ENCODE results near the gene UBE3B. TPM values are rescaled to one million over a fixed set of nuclear protein-coding genes. Genes with fewer than 3 reads are reported as not detected.
"Not testable (repeated sequence)": the region's sequence is repeated elsewhere in the genome, so short reads cannot be mapped to it uniquely, and the experiment has no call there.

UBE3B gene
- total RNA-seq (2021) (45.4 and 48.0 TPM in 2 replicates), Bru-seq, nascent RNA (percentile 67 among the genes with signal in this experiment), BruChase-seq, experiment 1, labeled RNA remaining after a 2-hour chase (percentile 75 among the genes with signal in this experiment), BruChase-seq, experiment 2, labeled RNA remaining after a 6-hour chase (percentile 77 among the genes with signal in this experiment)
- long read RNA-seq, full-length matches to known transcripts = 16 of 36 reads
- long read RNA-seq, partial matches to known transcripts = 14 of 36 reads
- long read RNA-seq, other reads (novel, unspliced or antisense) = 6 of 36 reads

GRCh38 chr12:109477185-109477962, at the start of gene UBE3B, which contains the start of gene KCTD10:
UBE3B (plus strand) TSS chr12:109477634; CDS start chr12:109483552, 5,918 bp downstream.
KCTD10 (minus strand) TSS chr12:109477300; CDS start chr12:109477262, 38 bp downstream.
- peaks cover 69% of the 10 kb centered on the region for H3K79me2 ChIP-seq (ENCODE audit: low read depth)
- H3K27ac ChIP-seq = peak within 1 kb of the TSS; percentile 63
- H3K4me1 ChIP-seq (replicated peaks; ENCODE audit: insufficient read depth) = peaks cover 17% of the 10 kb centered on the region
- no peaks in the 10 kb centered on the region for H3K9me3 ChIP-seq (ENCODE audit: insufficient read depth, low read depth)
- ChIA-PET CTCF (interaction anchor here (0.7 to 1.1 kb wide), 2 partner anchors 45 to 92 kb away, joined by 3 to 10 read pairs; no protein-coding TSS in a partner anchor), POLR2A (ENCODE audit: unreplicated experiment) (interaction anchor here (0.6 to 1.0 kb wide), 3 partner anchors 15 to 341 kb away, joined by 3 to 6 read pairs (median 5); no protein-coding TSS in a partner anchor)
- no TSS peak for BruUV-seq (replicated peaks)
- peak within 1 kb of the TSS; percentile 94 for H3K4me2 ChIP-seq
- no peaks in the 10 kb centered on the region for H3K27me3 ChIP-seq (ENCODE audit: insufficient read depth, low read depth)
- peak within 1 kb of the TSS; percentile 90 for H3K4me3 ChIP-seq
- H2AFZ ChIP-seq = peak within 1 kb of the TSS; percentile 82
- H3K9me2 ChIP-seq (ENCODE audit: insufficient read depth) = no peaks in the 10 kb centered on the region
- DNase-seq = peak; percentile 74 to 85
- H4K20me1 ChIP-seq (ENCODE audit: insufficient read depth) = peaks cover under 1% of the 10 kb centered on the region
- TF ChIP-seq CTCF (conservative IDR thresholded peaks at IDR 0.05) (no peak), EZH2 (IDR thresholded peaks at IDR 0.05; ENCODE audit: low read depth) (no peak)
- H3F3A ChIP-seq (ENCODE audit: insufficient read depth, low read depth) = no peaks in the 10 kb centered on the region
- intact Hi-C loops (cut with micrococcal nuclease; ENCODE audit: unreplicated experiment) = loop anchor here (1.0 to 2.0 kb wide), 2 partner anchors 15 to 45 kb away; no protein-coding TSS in a partner anchor
- no peaks in the 10 kb centered on the region for H3K36me3 ChIP-seq (ENCODE audit: low read depth)

- no peaks in the 10 kb centered on the region for H3K9me2 ChIP-seq (ENCODE audit: insufficient read depth)
- intact Hi-C loops (cut with micrococcal nuclease; ENCODE audit: unreplicated experiment) = loop anchor here (1.0 kb wide), 1 partner anchor 347 kb away; no protein-coding TSS in a partner anchor
- DNase-seq = peak; percentile 50 to 67
- no peak for TF ChIP-seq EZH2 (IDR thresholded peaks at IDR 0.05; ENCODE audit: low read depth)
- peak; percentile 94 for TF ChIP-seq CTCF (conservative IDR thresholded peaks at IDR 0.05)
- H2AFZ ChIP-seq = no peak overlapping the region
- ChIA-PET CTCF (interaction anchor here (0.5 to 1.1 kb wide), 8 partner anchors 35 to 417 kb away, joined by 3 to 12 read pairs (median 4); no protein-coding TSS in a partner anchor), POLR2A (ENCODE audit: unreplicated experiment) (interaction anchor here (0.6 kb wide), 2 partner anchors 46 to 66 kb away, joined by 3 to 7 read pairs; no protein-coding TSS in a partner anchor)
- H3F3A ChIP-seq (ENCODE audit: insufficient read depth, low read depth) = no peaks in the 10 kb centered on the region
- no peak overlapping the region for H3K4me2 ChIP-seq
- BruUV-seq (replicated peaks) = no TSS peak
- peaks cover 17% of the 10 kb centered on the region; the same call in 1 of the 2 replicates for H3K27me3 ChIP-seq (ENCODE audit: insufficient read depth, low read depth)
- no peaks in the 10 kb centered on the region for H3K4me1 ChIP-seq (replicated peaks; ENCODE audit: insufficient read depth)
- no peaks in the 10 kb centered on the region for H3K79me2 ChIP-seq (ENCODE audit: low read depth)
- no peaks in the 10 kb centered on the region for H4K20me1 ChIP-seq (ENCODE audit: insufficient read depth)
- H3K4me3 ChIP-seq = no peak overlapping the region
- no peak overlapping the region for H3K27ac ChIP-seq
- H3K9me3 ChIP-seq (ENCODE audit: insufficient read depth, low read depth) = no peaks in the 10 kb centered on the region
- H3K36me3 ChIP-seq (ENCODE audit: low read depth) = no peaks in the 10 kb centered on the region
Measured at GRCh38 chr12:109428037-109428629, 49.3 kb upstream of the UBE3B start.

- ChIA-PET CTCF (interaction anchor here (0.9 to 1.1 kb wide), 2 partner anchors 34 to 344 kb away, joined by 7 to 12 read pairs; no protein-coding TSS in a partner anchor), POLR2A (ENCODE audit: unreplicated experiment) (interaction anchor here (0.6 kb wide), 1 partner anchor 95 kb away, joined by 3 read pairs; no protein-coding TSS in a partner anchor)
- H3K36me3 ChIP-seq (ENCODE audit: low read depth); H3K4me1 ChIP-seq (replicated peaks; ENCODE audit: insufficient read depth); H4K20me1 ChIP-seq (ENCODE audit: insufficient read depth); H3K79me2 ChIP-seq (ENCODE audit: low read depth); H3K4me3 ChIP-seq; H3F3A ChIP-seq (ENCODE audit: insufficient read depth, low read depth); DNase-seq; H3K4me2 ChIP-seq; H3K9me3 ChIP-seq (ENCODE audit: insufficient read depth, low read depth); H3K27ac ChIP-seq; H3K9me2 ChIP-seq (ENCODE audit: insufficient read depth); H2AFZ ChIP-seq; BruUV-seq (replicated peaks): not testable (repeated sequence)
- peaks cover 16% of the 10 kb centered on the region; the same call in 1 of the 2 replicates for H3K27me3 ChIP-seq (ENCODE audit: insufficient read depth, low read depth)
- intact Hi-C loops (cut with micrococcal nuclease; ENCODE audit: unreplicated experiment) = loop anchor here (1.0 kb wide), 1 partner anchor 346 kb away; no protein-coding TSS in a partner anchor
Measured at GRCh38 chr12:109428804-109429203, 48.6 kb upstream of the UBE3B start.

Measured in PC-9 (cell line).